GM21786 (cell line): ENCODE results near the gene OR1K1.
A peak's percentile ranks its signal among the peaks of the same experiment; 100 is the strongest.
"Not testable (repeated sequence)": the region's sequence is repeated elsewhere in the genome, so short reads cannot be mapped to it uniquely, and the experiment has no call there.

ENCODE experiments used
- ATAC-seq: cut with Tn5 transposase; IDR thresholded peaks from one replicate; pipeline ENCODE4 v1.9.1; 2021; ENCODE audit not compliant: unreplicated experiment

Gene OR1K1

GRCh38 chr9:122800066-122801060 is at the start of gene OR1K1:
Gene OR1K1 (plus strand): TSS chr9:122800123. CDS start chr9:122800123, 0 bp downstream.
- ATAC-seq = no peak

- ATAC-seq = no peak
These were observed 45.1 kb upstream of the OR1K1 start for GRCh38 chr9:122754825-122755224.

GRCh38 chr9:122767817-122768216 is 32.1 kb upstream of the OR1K1 start:
- ATAC-seq = no peak

- ATAC-seq = no peak
These were observed 22.9 kb upstream of the OR1K1 start for GRCh38 chr9:122777052-122777451.

- ATAC-seq = no peak
These were observed 21.8 kb upstream of the OR1K1 start for GRCh38 chr9:122777935-122778627.

- ATAC-seq = no peak
These were observed 20.7 kb upstream of the OR1K1 start for GRCh38 chr9:122779181-122779580.

- no peak for ATAC-seq
These were observed 19.9 kb upstream of the OR1K1 start for GRCh38 chr9:122780026-122780425.

GRCh38 chr9:122781671-122782070 is 18.3 kb upstream of the OR1K1 start:
- no peak for ATAC-seq

- ATAC-seq = no peak
These were observed 14.7 kb upstream of the OR1K1 start for GRCh38 chr9:122785269-122785668.

- no peak for ATAC-seq
These were observed 13.6 kb upstream of the OR1K1 start for GRCh38 chr9:122786338-122786737.

GRCh38 chr9:122788831-122789230 is 11.1 kb upstream of the OR1K1 start, which contains the start of gene OR5C1:
Gene OR5C1 (plus strand): TSS chr9:122788933. CDS start chr9:122788933, 0 bp downstream.
- ATAC-seq = no peak

GRCh38 chr9:122789256-122790046 is 10.5 kb upstream of the OR1K1 start:
- no peak for ATAC-seq

GRCh38 chr9:122791872-122792669 is 7.9 kb upstream of the OR1K1 start:
- ATAC-seq = no peak

- no peak for ATAC-seq
These were observed 2.4 kb upstream of the OR1K1 start for GRCh38 chr9:122797316-122798063.

GRCh38 chr9:122806661-122807060 is 6.7 kb downstream of the OR1K1 start:
- no peak for ATAC-seq

GRCh38 chr9:122807271-122807900 is 7.5 kb downstream of the OR1K1 start:
- ATAC-seq = no peak

GRCh38 chr9:122808141-122808540 is 8.2 kb downstream of the OR1K1 start:
- no peak for ATAC-seq

GRCh38 chr9:122809261-122809660 is 9.3 kb downstream of the OR1K1 start:
- not testable (repeated sequence) for ATAC-seq

GRCh38 chr9:122810306-122810946 is 10.5 kb downstream of the OR1K1 start:
- ATAC-seq = peak; percentile 83
